Spleen (tissue), 11 donors: ENCODE measurements around the gene ASL. TPM values are rescaled to one million over a fixed set of nuclear protein-coding genes. Genes with fewer than 3 reads are reported as not detected.
"Not testable (repeated sequence)": the region's sequence is repeated elsewhere in the genome, so short reads cannot be mapped to it uniquely, and the experiment has no call there.

Experiments used
- DNase-seq: peaks from one replicate; pipeline ENCODE4 v3.0.0-alpha.2; 2020
- H3K27ac ChIP-seq, 8 donors: fragments of 200-600 bp; sonication (generic) in 7 of 8; 1 replicate in 4 of 8; 2 replicates in 4 of 8; pipeline versions ENCODE4 v1.5.0 to v1.8.0; 2016 to 2021; ENCODE audit warnings: inconsistent platforms in 4 of 8, mild to moderate bottlenecking in 4 of 8, moderate library complexity in 1 of 8
- H3K27me3 ChIP-seq, 7 donors: fragments of 200-600 bp; sonication (generic) in 6 of 7; replicated peaks in 1 of 7; 1 replicate in 4 of 7; 2 replicates in 3 of 7; pipeline versions ENCODE4 v1.5.0 to v1.8.0; 2016 to 2021; ENCODE audit warnings: inconsistent platforms in 3 of 7, mild to moderate bottlenecking in 1 of 7
- H3K36me3 ChIP-seq, 6 donors: fragments of 200-600 bp; sonication (generic) in 5 of 6; 1 replicate in 4 of 6; 2 replicates in 2 of 6; pipeline versions ENCODE4 v1.5.0 to v1.8.0; 2016 to 2021; ENCODE audit warnings: inconsistent platforms in 2 of 6
- H3K4me1 ChIP-seq, 6 donors: fragments of 200-600 bp; sonication (generic) in 5 of 6; 1 replicate in 3 of 6; 2 replicates in 3 of 6; pipeline versions ENCODE4 v1.5.0 to v1.8.0; 2016 to 2021; ENCODE audit warnings: inconsistent platforms in 3 of 6
- H3K4me3 ChIP-seq, 8 donors: fragments of 200-600 bp; sonication (generic) in 7 of 8; 1 replicate in 4 of 8; 2 replicates in 4 of 8; pipeline versions ENCODE4 v1.5.0 to v1.8.0; 2016 to 2021; ENCODE audit warnings: inconsistent platforms in 4 of 8, mild to moderate bottlenecking in 4 of 8, moderate library complexity in 2 of 8
- H3K9me3 ChIP-seq, 8 donors: fragments of 200-600 bp; sonication (generic) in 7 of 8; 1 replicate in 4 of 8; 2 replicates in 4 of 8; pipeline versions ENCODE4 v1.5.0 to v1.8.0; 2016 to 2021; ENCODE audit warnings: inconsistent platforms in 4 of 8
- CTCF ChIP-seq, 11 experiments: fragments of 200-600 bp in 7 of 11; fragments of 450-650 bp in 4 of 11; sonication (generic) in 4 of 11; IDR thresholded peaks in 8 of 11; conservative IDR thresholded peaks in 3 of 11; 1 replicate in 7 of 11; 2 replicates in 4 of 11; pipeline versions ENCODE4 v1.4.0 to v1.8.0; 2016 to 2021; ENCODE audit warnings: antibody characterized with exemption in 11 of 11, inconsistent platforms in 4 of 11, mild to moderate bottlenecking in 1 of 11
- POLR2A ChIP-seq, 3 donors: fragments of 450-650 bp; IDR thresholded peaks; one replicate each; pipeline ENCODE4 v1.5.1; 2017; ENCODE audit warnings: antibody characterized with exemption in 3 of 3, mild to moderate bottlenecking in 1 of 3
- POLR2AphosphoS5 ChIP-seq, 3 donors: sonication (generic); formaldehyde crosslinking; IDR thresholded peaks; one replicate each; pipeline ENCODE4 v1.5.1; 2017; ENCODE audit warnings: antibody characterized with exemption in 3 of 3
- WGBS, 5 donors: extraction: QIAGEN DNeasy Blood & Tissue Kit in 3 of 5; methylation state at CpG; one replicate each; pipeline versions ENCODE4 v1.1.5 to v1.1.7; 2013 to 2018; 5-methylcytosine and 5-hydroxymethylcytosine counted together
- intact Hi-C: fragments of 100-400 bp; cut with DNase I; formaldehyde crosslinking; loops from one replicate; pipeline ENCODE4 v1.15.0; 2023; ENCODE audit warnings: low total_unique reads
- polyA plus RNA-seq, 3 donors: library from polyadenylated mRNA; stranded (reverse); fragments of 200-250 nt; gene quantifications; one replicate each; pipeline ENCODE4 v1.2.1, GENCODE V29; 2013
- total RNA-seq, 7 donors: library from RNA; depleted of rRNA in 3 of 7; stranded (reverse); fragments of >200 nt in 3 of 7; fragmentation: NEBNext Ultra II Directional in 4 of 7; extraction: Animal tissue kit (Norgen Biotek cat#: 25700) in 4 of 7; gene quantifications; one replicate each; pipeline versions ENCODE4 v1.1.0 to v1.2.1, GENCODE V29; 2016 to 2021
- donor health status: healthy with polysubstance abuse.
- donor health status: DM: no; HTN: no; CAD: no; lungs with moderate emphysema.
- donor health status: DM: no; HTN: no; CAD: no.
- donor health status: Bipolar disorder and iron deficiency.
- donor health status: healthy.
- donor health status: DM: no; HTN: no; CAD: no.
- donor health status: DM: yes; HTN: yes; CAD: no.

The ASL gene
- total and polyA plus RNA-seq, 10 donors, result 24.6 to 56.4 (median 40.1) TPM

- Histone ChIP-seq H3K4me1 (peaks cover 0 to 14% (median 0%) of the 10 kb centered on the region in 6 donors), H3K27ac (no peak overlapping the region), H3K36me3 (no peaks in the 10 kb centered on the region), H3K27me3 (no peaks in the 10 kb centered on the region), H3K4me3 (no peak overlapping the region), H3K9me3 (no peaks in the 10 kb centered on the region)
- 69 to 89% (median 77%) methylated on average over 3 of the region's 3 CpGs for WGBS, 5 donors
- intact Hi-C loops, result no loop called here
- peak; percentile 21 for DNase-seq
- TF ChIP-seq POLR2AphosphoS5 (IDR thresholded peaks at IDR 0.05) (no peak), CTCF (IDR thresholded peaks at IDR 0.05 in 8 of 11, conservative IDR thresholded peaks at IDR 0.05 in 3 of 11) (no peak), POLR2A (IDR thresholded peaks at IDR 0.05) (no peak)
Observed at GRCh38 chr7:66036382-66036781, 39.2 kb upstream of the ASL start.

- no peak for DNase-seq
- TF ChIP-seq CTCF (IDR thresholded peaks at IDR 0.05 in 8 of 11, conservative IDR thresholded peaks at IDR 0.05 in 3 of 11), result no peak
- no peak for TF ChIP-seq POLR2A (IDR thresholded peaks at IDR 0.05)
- TF ChIP-seq POLR2AphosphoS5 (IDR thresholded peaks at IDR 0.05), result no peak
- 66 to 91% (median 82%) methylated on average over 7 of the region's 7 CpGs for WGBS, 5 donors
- Histone ChIP-seq H3K4me3 (no peak overlapping the region), H3K4me1 (peaks cover 0 to 14% (median 0%) of the 10 kb centered on the region in 6 donors), H3K9me3 (no peaks in the 10 kb centered on the region), H3K27ac (no peak overlapping the region), H3K36me3 (no peaks in the 10 kb centered on the region), H3K27me3 (no peaks in the 10 kb centered on the region)
- intact Hi-C loops, result no loop called here
Observed at GRCh38 chr7:66036788-66037187, 38.8 kb upstream of the ASL start.

- TF ChIP-seq POLR2AphosphoS5 (IDR thresholded peaks at IDR 0.05) (no peak), CTCF (IDR thresholded peaks at IDR 0.05 in 8 of 11, conservative IDR thresholded peaks at IDR 0.05 in 3 of 11) (no peak), POLR2A (IDR thresholded peaks at IDR 0.05) (no peak)
- no peaks in the 10 kb centered on the region for H3K9me3 ChIP-seq
- intact Hi-C loops, result no loop called here
- no peak for DNase-seq
- H3K4me3 ChIP-seq, result no peak overlapping the region
- 86 to 96% (median 88%) methylated on average over 3 of the region's 3 CpGs for WGBS, 5 donors
- H3K27me3 ChIP-seq, result peaks cover 0 to 8% (median 0%) of the 10 kb centered on the region in 7 donors
- no peak overlapping the region for H3K27ac ChIP-seq
- peaks cover 0 to 15% (median 7%) of the 10 kb centered on the region in 6 donors for H3K4me1 ChIP-seq
- H3K36me3 ChIP-seq, result no peaks in the 10 kb centered on the region
Observed at GRCh38 chr7:66039094-66039670, 36.4 kb upstream of the ASL start.

- Histone ChIP-seq H3K9me3 (no peaks in the 10 kb centered on the region), H3K27ac (no peak overlapping the region), H3K4me1 (peaks cover 0 to 14% (median 12%) of the 10 kb centered on the region in 6 donors), H3K4me3 (peak overlapping the region; percentile 27 to 70 (median 38)), H3K27me3 (peaks cover 0 to 19% (median 0%) of the 10 kb centered on the region in 7 donors), H3K36me3 (no peaks in the 10 kb centered on the region)
- intact Hi-C loops, result no loop called here
- TF ChIP-seq POLR2A (IDR thresholded peaks at IDR 0.05) (no peak), POLR2AphosphoS5 (IDR thresholded peaks at IDR 0.05) (peak in 1 of 3 donors; percentile 17), CTCF (IDR thresholded peaks at IDR 0.05 in 8 of 11, conservative IDR thresholded peaks at IDR 0.05 in 3 of 11) (no peak)
- peak; percentile 87 for DNase-seq
- 9 to 16% (median 14%) methylated on average over 27 to 49 of the region's 49 CpGs for WGBS, 5 donors
Observed at GRCh38 chr7:66043681-66044497, 31.7 kb upstream of the ASL start.

GRCh38 chr7:66044498-66044854, 31.1 kb upstream of the ASL start:
- H3K27ac ChIP-seq, H3K9me3 ChIP-seq, H3K36me3 ChIP-seq, DNase-seq, intact Hi-C loops: not testable (repeated sequence)
- Histone ChIP-seq H3K4me1 (peaks cover 0 to 14% (median 12%) of the 10 kb centered on the region in 6 donors), H3K27me3 (peaks cover 0 to 19% (median 0%) of the 10 kb centered on the region in 7 donors), H3K4me3 (peak overlapping the region in 7 of 8 donors; percentile 36 to 70 (median 39))
- WGBS, 5 donors, result 16 to 32% (median 20%) methylated on average over 15 to 17 of the region's 17 CpGs
